T-helper 1 cell treated with Interleukin-12 subunit alpha and Interleukin-12 subunit beta and Interleukin-4 antibody, amounts not matched to agents 30 ng/mL and 1 ng/mL, for 36 hours (primary cell): ENCODE data around the gene RASA3. TPM values are rescaled to one million over a fixed set of nuclear protein-coding genes. Genes with fewer than 3 reads are reported as not detected.

ENCODE experiments used
- intact Hi-C: fragments of 100-400 bp; cut with micrococcal nuclease; formaldehyde crosslinking; loops from one replicate; pipeline ENCODE4 v1.15.1; 2024
- total RNA-seq: library from RNA; stranded (reverse); gene quantifications from 2 replicates; pipeline ENCODE4 v1.2.3, GENCODE V29; 2022

The RASA3 gene
- total RNA-seq, 1 donor from 2014 or later: 99.4 TPM

DNA sequence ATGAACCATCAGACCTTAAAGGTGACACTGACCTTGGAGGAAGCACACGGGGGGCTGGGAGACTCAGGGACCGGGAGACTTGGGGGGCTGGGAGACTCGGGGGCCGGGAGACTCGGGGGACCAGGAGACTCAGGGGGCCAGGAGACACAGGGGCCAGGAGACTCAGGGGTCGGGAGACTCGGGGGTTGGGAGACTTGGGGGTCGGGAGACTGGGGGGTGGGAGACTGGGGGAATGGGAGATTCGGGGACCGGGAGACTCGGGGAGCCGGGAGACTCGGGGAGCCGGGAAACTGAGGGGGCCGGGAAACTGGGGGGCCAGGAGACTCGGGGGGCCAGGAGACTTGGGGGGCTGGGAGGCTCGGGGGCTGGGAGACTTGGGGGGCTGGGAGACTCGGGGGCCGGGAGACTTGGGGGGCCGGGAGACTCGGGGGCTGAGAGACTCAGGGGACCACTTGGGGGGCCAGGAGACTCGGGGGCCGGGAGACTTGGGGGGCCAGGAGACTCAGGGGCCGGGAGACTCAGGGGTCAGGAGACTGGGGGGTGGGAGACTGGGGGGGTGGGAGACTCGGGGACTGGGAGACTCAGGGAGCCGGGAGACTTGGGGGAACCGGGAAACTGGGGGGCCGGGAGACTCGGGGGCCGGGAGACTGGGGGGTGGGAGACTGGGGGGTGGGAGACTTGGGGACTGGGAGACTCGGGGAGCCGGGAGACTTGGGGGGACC, 62.9 kb downstream of the RASA3 start:
- intact Hi-C loops: no loop called here

GRCh38 chr13:114068656-114069318, 63.6 kb downstream of the RASA3 start:
- intact Hi-C loops: no loop called here

DNA sequence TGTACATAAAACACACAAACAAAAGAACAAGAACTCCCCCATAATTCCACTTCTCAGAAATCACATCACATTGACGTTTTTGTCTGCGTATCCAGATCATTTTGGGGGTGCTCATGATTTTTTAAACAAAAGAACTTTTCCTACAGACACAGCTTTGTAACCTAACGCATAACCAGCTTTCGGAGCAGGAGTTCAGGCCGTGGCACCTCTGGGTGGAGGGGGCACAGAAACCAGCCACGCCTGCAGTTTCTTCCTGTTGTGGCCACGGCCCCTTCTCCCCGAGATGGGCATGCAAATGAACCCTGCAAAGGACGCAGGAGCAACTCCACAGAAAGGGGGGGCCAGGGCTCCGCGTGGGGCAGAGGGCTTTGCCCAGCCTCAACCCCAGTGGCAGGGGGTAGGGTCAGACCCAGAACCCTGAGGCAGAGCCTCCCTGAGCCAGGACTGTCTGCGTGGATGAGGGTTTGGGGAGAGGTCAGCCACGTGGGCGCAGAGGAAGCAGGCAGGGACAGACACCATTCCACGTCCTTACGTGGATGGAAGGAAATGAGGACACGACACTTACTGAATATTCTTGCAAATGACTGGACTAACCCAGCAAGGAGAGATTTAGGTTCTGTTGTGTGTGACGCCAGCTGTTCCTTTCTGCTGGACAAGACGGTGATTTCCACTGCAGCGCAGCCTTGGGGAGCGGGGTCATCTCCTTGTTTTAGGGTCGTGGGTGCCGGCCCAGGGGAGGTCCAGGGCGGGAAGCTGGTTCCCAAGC, 64.4 kb downstream of the RASA3 start:
- intact Hi-C loops: no loop called here

GRCh38 chr13:114067381-114067885, 65.0 kb downstream of the RASA3 start:
- intact Hi-C loops: no loop called here

DNA sequence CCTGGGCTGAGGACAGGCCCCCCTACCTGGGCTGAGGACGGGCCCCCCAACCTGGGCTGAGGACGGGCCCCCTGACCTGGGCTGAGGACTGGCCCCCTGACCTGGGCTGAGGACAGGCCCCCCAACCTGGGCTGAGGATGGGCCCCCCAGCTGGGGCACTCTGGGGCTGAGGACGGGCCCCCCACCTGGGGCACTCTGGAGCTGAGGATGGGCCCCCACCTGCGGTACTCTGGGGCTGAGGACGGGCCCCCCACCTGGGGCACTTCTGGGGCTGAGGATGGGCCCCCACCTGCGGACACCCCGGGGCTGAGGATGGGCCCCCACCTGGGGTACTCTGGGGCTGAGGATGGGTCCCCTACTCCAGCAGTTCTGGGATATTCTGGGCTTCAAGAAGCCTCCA, 65.5 kb downstream of the RASA3 start:
- intact Hi-C loops: no loop called here

DNA sequence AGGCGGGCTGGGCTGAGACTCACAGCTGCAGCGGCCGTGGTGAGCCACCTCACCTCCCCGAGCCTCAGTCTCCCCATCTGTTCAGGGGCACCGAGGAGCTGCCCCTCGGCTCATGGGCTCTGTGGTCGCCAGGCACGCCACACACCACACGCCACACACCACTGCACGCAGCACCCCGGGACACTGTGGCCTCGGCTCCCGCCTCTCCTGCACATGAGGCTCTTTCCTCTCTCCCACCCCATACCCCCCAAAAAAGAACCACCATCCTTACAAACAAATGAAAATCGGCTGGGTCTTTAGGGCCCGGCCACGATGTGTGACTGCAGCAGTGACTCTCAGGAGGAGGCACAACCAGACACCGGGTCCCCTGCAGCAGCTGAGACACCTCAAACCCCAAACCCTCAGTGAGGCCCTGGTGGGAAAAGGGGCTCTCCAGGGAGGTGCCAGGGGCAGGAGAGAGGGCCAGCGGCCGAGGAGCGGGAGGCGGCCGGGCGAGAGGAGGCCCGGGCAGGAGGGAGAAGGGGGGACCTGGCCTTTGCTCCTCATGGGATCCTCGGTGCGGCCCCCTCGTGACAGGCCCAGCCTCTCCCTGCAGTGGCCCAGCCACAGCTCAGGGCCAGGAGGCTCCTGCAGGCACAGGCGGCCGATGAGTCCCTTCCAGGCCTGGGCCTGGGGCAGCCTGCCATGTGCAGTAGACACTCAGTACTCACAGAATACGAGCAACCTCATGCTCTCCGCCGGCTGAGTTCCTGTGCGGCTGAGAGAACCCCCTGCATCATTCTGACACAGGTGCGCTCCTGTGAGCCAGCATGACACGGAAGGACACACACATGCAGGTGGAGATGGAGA, 66.3 kb downstream of the RASA3 start:
- intact Hi-C loops: loop anchor here (1.0 to 2.0 kb wide), 6 partner anchors 44 to 248 kb away; partner anchors contain the start of genes CDC16 and CHAMP1

DNA sequence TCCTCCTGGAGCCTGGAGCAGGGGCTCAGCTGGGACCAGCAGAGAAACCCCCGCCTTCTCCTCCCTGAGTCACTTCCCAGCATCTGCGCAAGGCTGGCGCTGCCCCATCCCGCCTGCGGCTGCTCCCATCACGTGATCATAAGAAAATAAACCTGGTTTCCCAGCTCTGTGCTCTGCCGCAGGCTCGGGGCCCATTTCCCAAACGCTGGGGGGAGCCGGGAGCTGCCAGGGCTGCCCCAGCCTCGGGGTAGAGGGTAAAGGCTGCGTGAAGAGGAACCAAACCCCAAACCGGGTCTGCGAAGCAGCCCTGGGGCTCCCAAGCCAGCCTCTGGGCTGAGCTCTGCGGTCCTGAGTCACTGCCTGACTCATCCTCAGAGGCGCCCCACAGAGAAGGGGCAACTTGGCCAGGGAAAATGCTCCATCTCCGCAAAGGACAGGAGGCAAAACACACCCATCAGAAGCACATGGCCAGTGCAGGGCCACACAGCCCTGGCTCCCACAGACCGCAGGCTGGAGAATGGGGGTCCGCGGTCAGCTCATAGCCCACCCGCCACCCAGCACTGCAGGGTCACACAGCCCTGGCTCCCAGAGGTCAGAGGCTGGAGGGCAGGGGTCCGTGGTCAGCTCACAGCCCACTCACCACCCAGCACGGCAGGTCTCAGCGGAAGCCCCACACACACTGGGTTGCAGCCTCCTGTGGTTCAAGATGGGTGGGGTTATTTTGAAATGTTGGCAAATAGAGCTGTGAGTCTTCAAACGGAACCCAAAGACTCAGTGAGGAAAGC, 67.1 kb downstream of the RASA3 start:
- intact Hi-C loops: loop anchor here (1.0 to 2.0 kb wide), 6 partner anchors 45 to 249 kb away; partner anchors contain the start of genes CDC16 and CHAMP1

DNA sequence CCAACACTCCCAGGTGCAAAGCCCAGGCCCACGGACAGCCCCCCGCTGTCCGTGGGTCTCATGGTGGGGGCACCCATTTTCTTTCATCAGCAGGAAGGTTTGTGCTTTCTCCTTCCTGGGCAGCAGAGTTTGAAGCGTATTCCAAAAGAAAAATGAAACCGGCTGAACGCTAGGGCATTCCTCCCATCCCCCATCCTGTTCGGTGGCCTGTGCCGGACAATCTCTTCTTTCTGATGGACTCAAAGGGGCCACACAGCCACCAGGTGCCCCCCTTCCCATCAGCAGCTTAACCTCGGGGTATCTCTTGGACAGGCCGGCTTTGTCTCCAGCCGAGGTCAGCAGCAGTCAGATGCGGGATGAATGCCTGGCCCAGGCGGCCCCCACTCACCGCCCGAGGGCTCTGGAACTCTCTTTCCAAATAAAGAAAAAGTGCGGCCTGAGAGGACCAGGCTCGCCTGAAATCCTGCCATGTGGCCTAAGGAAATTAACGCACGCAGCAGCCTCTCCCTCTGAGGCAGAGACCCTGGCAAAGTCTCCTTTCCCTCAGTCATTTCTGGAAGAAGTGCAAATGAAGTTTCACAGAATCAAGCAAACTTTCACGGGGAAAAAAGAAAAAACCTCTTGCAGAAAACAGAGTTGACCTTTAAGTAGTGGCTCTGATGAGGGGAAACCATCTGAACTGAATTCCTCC, 67.8 kb downstream of the RASA3 start:
- intact Hi-C loops: loop anchor here (1.0 to 2.0 kb wide), 6 partner anchors 46 to 250 kb away; partner anchors contain the start of genes CDC16 and CHAMP1

DNA sequence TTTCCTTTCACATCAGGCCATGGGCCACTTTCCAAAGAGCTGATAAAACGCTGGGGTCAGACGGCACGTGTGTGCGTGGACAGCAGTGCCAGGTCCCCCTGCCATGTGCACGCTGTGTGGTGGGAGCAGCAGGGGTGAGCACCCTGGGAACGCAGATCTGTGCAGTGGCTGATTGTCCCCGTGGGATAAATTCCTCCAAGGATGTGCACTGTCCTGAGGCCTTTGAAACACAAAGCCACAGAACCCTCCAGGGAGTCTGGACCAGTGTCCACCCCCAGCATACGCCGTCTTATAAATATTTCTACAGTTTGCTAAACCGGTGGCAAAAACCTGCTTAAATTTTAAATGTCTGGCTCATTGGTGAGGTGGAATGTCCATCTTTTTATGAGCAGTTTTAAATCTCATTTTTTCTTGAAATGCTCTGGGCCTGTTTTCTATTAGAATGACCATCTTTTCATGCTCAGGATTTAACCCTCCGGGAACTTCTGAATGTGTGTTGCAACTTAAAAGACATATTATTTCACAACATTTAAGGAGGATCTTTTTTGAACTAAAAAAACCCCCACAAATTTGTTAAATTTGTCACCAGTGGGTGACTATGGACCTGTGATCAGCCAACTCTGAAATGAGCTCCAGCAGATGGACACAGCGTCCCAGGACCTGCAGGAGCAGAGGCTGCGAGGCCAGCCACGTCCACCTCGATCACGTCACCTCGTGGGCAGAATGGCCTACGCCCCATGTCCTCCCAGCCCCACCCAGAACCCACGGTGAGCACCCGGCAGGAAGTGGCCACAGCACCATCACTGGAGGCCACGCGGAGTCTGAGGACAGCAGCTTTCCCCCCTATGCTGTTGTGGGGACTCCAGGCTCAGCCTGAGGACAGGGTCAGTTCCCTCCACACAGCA, 68.6 kb downstream of the RASA3 start:
- intact Hi-C loops: loop anchor here (2.0 kb wide), 1 partner anchor 171 kb away; the partner anchor contains the start of gene CDC16

GRCh38 chr13:114062754-114063153, 69.7 kb downstream of the RASA3 start:
- intact Hi-C loops: no loop called here

DNA sequence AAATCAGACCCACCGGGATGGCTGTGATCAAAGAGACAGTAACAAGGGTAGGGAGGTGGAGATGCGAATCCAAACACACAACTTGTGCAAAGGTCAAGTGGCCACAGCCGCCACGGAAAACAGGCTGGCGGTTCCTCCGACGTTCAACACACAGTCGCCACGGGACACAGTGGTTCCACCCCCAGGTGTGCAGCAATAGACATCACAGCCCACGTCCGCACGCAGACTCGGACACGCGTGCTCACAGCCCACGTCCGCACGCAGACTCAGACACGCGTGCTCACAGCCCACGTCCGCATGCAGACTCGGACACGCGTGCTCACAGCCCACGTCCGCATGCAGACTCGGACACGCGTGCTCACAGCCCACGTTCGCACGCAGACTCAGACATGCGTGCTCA, 70.1 kb downstream of the RASA3 start:
- intact Hi-C loops: no loop called here

GRCh38 chr13:114061744-114062143, 70.7 kb downstream of the RASA3 start:
- intact Hi-C loops: no loop called here

DNA sequence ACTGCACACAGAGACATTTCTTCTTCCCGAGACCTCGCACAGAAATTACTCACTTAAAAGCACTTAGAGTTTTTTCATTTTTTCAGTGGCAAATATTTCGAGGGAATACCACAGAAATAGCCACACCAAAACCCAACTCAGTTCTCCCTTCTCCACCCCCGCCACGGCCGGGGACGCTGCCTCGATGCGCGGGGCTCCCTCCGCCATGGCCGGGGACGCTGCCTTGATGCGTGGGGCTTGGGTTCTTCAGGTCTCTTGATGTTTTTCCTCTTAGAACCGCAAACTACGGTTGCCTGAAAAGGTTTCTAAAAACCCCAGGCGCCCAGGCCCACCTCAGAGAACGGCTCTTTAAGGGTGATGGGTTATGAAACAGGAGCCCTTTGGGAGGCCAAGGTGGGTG, 71.4 kb downstream of the RASA3 start:
- intact Hi-C loops: no loop called here

DNA sequence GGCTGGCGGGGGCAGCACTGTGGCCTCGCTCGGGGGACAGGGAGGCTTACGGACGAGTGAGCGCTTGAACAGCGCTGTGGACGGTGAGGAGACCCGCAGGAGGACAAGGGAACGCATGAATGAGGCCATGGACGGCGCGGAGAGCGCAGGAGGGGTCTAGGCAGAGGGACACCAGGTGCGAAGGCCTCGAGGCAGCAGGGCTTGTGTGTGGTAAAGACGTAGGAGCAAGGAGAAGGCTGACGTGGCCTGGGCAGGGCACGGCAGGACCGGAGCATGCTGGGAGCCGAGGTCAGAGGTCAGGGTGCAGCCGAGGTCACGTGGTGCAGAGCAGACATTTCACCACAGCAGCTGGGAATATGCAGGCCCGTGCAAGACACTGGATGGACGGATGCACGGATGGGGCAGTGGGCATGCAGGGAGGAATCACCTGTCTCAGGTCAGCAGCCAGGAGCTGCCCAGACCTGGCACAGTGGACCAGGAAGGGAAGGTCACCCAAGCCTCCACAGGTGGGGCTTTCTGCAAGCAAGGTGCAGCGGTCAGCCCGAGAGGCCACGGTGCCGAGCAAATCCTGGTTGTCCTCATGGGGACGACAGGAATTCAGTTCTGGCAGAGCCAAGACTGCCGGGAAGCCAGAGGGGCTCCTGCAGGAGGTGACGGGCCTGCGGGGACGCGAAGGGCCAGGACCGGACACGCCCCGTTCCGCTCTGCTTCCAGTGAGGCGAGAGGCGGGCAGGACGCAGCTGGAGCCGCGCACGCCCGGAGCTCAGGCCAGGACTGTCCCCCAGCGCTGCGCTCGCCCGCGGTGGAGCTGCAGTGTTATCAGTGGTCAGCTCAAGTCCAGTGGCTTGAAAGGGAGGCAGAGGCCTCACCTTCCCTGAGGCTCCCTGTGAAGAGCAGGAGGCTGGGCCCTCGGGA, 72.2 kb downstream of the RASA3 start:
- intact Hi-C loops: no loop called here

GRCh38 chr13:114059428-114059827, 73.0 kb downstream of the RASA3 start:
- intact Hi-C loops: no loop called here

DNA sequence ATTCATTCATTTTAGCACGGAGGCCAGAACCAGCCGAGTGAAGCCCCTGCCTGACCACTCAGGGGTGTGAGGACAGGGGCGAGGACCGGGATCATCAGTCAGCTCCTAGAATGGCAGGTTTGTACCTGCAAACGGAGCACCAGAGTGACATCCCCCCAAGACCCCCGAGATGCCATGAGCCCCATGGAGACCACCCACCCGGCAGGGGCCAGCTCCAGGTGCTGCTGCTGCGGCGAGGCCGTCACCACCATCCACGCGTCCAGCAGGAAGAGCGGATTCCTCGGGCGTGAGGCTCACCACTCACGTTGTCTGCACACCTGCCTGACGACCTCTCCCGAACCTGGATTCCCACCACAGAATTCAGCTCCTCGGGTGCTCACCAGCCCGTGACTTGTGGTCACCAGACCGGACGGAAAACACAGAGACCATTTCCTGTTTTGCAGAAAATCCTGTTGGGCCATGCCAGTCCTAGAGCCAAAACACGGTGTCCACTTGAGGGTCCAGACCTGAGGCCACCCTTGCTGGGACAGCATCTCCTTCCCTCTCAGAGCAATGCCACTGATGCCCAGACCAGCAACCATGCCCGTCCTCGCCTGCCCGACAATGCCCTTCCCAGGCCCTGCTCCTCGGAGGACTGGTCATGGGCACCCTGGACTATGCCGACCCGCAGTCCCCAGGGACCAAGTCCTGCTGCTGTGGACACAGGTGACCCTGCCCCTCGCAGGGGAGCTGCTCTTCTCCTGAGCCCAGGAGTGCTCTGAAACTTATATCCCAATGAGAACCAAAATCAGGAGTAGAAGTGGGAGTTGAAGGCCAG, 74.2 kb downstream of the RASA3 start:
- intact Hi-C loops: no loop called here
